ENCODE data around the gene KLHDC10. TPM values are rescaled to one million over a fixed set of nuclear protein-coding genes. Genes with fewer than 3 reads are reported as not detected.
"Not testable (repeated sequence)": the region's sequence is repeated elsewhere in the genome, so short reads cannot be mapped to it uniquely, and the experiment has no call there.

KLHDC10 gene
- total RNA-seq, 2 donors from 2014 or later = 18.7 to 34.7 TPM

DNA sequence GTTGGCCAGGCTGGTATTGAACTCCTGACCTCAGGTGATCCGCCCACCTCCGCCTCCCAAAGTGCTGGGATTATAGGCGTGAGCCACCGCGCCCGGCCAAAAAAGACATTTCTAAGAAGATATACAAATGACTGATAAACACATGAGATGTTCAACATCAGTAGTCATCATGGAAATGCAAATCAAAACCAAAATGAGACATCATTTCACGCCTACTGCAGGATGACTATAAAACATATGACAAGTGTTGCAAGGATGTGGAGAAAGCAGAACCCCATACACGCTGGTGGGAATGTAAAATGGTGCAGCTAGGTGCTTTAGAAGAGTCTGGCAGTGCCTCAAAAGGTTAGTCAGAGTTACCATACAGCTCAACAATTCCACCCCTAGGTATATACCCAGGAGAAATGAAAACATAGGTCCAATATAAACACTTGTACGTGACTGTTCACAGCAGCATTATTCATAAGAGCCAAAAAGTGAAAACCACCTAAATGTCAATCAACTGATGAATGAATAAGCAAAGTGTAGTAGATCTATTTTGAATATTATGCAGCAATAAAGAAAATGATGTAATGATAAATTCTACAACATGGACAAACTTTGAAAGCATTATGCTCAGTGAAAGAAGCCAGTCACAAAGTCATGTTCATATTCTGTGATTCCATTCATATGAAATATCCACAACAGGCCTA, 110.4 kb downstream of the KLHDC10 start:
- H3K27ac ChIP-seq = no peak overlapping the region
- H3K4me3 ChIP-seq = no peak overlapping the region
- DNase-seq (ENCODE audit: low spot score) = no peak
- H3K27me3 ChIP-seq (replicated peaks; ENCODE audit: insufficient read depth) = no peaks in the 10 kb centered on the region
- no peaks in the 10 kb centered on the region for H3K4me1 ChIP-seq (replicated peaks)
- TF ChIP-seq POLR2A (IDR thresholded peaks at IDR 0.05) (no peak), POLR2AphosphoS5 (IDR thresholded peaks at IDR 0.05) (no peak)
- TF ChIP-seq, protein P1, sequence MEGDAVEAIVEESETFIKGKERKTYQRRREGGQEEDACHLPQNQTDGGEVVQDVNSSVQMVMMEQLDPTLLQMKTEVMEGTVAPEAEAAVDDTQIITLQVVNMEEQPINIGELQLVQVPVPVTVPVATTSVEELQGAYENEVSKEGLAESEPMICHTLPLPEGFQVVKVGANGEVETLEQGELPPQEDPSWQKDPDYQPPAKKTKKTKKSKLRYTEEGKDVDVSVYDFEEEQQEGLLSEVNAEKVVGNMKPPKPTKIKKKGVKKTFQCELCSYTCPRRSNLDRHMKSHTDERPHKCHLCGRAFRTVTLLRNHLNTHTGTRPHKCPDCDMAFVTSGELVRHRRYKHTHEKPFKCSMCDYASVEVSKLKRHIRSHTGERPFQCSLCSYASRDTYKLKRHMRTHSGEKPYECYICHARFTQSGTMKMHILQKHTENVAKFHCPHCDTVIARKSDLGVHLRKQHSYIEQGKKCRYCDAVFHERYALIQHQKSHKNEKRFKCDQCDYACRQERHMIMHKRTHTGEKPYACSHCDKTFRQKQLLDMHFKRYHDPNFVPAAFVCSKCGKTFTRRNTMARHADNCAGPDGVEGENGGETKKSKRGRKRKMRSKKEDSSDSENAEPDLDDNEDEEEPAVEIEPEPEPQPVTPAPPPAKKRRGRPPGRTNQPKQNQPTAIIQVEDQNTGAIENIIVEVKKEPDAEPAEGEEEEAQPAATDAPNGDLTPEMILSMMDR (IDR thresholded peaks at IDR 0.05) = no peak
- H3K36me3 ChIP-seq = peaks cover 0 to 3% of the 10 kb centered on the region in 2 donors
- 93% methylated on average over 9 of the region's 9 CpGs for whole genome bisulfite sequencing
- H3K9me3 ChIP-seq = no peaks in the 10 kb centered on the region
- intact Hi-C loops (cut with DNase I) = no loop called here

GRCh38 chr7:130181263-130181605, 110.9 kb downstream of the KLHDC10 start:
- 96% methylated on average over 2 of the region's 2 CpGs for WGBS
- no peaks in the 10 kb centered on the region for H3K27me3 ChIP-seq (replicated peaks; ENCODE audit: insufficient read depth)
- no peak overlapping the region for H3K27ac ChIP-seq
- H3K9me3 ChIP-seq = no peaks in the 10 kb centered on the region
- no peak for DNase-seq (ENCODE audit: low spot score)
- intact Hi-C loops (cut with DNase I) = no loop called here
- no peak overlapping the region for H3K4me3 ChIP-seq
- H3K36me3 ChIP-seq = peaks cover 0 to 3% of the 10 kb centered on the region in 2 donors
- no peaks in the 10 kb centered on the region for H3K4me1 ChIP-seq (replicated peaks)
- no peak for TF ChIP-seq POLR2AphosphoS5 (IDR thresholded peaks at IDR 0.05)
- TF ChIP-seq, protein P1 (IDR thresholded peaks at IDR 0.05) = no peak
- no peak for TF ChIP-seq POLR2A (IDR thresholded peaks at IDR 0.05)

DNA sequence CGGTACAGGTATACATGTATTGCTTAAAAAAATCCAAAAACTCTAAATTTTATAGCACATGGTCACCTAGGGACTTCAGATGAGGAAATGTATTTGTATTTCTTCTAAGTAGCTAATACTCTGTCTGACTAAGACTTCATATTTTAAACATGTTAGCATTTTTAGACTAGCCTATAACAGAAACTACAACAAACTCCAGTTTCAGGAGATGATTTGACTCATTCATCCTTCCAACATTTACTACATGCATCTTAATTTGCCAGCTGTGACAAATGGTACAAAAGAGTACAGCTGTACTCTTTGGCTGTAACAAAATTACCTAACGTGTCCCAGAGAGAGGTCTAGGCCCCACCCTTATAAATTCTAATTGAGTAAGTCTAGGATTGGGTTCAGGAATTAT, 112.7 kb downstream of the KLHDC10 start:
- DNase-seq (ENCODE audit: low spot score) = no peak
- no peaks in the 10 kb centered on the region for H3K9me3 ChIP-seq
- peaks cover 0 to 3% of the 10 kb centered on the region in 2 donors for H3K36me3 ChIP-seq
- WGBS = 67% methylated on average over 2 of the region's 2 CpGs
- TF ChIP-seq, protein P1 (IDR thresholded peaks at IDR 0.05) = no peak
- TF ChIP-seq POLR2A (IDR thresholded peaks at IDR 0.05) (no peak), POLR2AphosphoS5 (IDR thresholded peaks at IDR 0.05) (no peak)
- no peaks in the 10 kb centered on the region for H3K27me3 ChIP-seq (replicated peaks; ENCODE audit: insufficient read depth)
- intact Hi-C loops (cut with DNase I) = no loop called here
- no peak overlapping the region for H3K27ac ChIP-seq
- no peak overlapping the region for H3K4me3 ChIP-seq
- H3K4me1 ChIP-seq (replicated peaks) = no peaks in the 10 kb centered on the region

DNA sequence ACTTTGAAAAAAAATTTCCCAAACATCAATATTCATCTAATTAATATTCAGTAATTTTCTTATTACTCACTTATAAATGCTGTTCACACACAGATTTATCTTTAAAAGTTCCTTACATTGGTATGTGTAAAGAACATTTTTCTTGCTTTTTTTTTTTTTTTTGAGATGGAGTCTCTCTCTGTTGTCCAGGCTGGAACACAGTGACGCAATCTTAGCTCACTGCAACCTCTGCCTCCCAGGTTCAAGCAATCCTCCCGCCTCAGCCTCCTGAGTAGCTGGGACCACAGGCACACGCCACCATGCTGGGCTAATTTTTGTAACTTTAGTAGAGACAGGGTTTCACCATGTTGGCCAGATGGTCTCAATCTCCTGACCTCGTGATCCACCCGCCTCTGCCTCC, 114.0 kb downstream of the KLHDC10 start:
- intact Hi-C loops (cut with DNase I); H3K36me3 ChIP-seq: not testable (repeated sequence)

More for the DNA sequence above, 114.0 kb downstream of the KLHDC10 start:
- H3K27ac ChIP-seq; H3K4me3 ChIP-seq; H3K9me3 ChIP-seq; H3K4me1 ChIP-seq (replicated peaks); DNase-seq (ENCODE audit: low spot score); H3K27me3 ChIP-seq (replicated peaks; ENCODE audit: insufficient read depth): not testable (repeated sequence)
- WGBS = 96% methylated on average over 5 of the region's 5 CpGs

Small RNA genes lying within 50 kb of the gene (small RNA-seq; reads per million reads assigned to genes)
- 0 reads per million in 2 donors for gene RNA5SP245

Other genes starting within 250 kb of the KLHDC10 start
- 100 to 1,000 TPM in 1 of 2 donors, 10 to 100 TPM in 1; 78.4 to 105 TPM for gene UBE2H, start 117.6 kb upstream of the KLHDC10 start, total RNA-seq
- gene ZC3HC1, start 19.2 kb upstream of the KLHDC10 start, total RNA-seq = 10 to 100 TPM; 11.8 to 24.4 TPM
- gene TMEM209, start 134.9 kb downstream of the KLHDC10 start, total RNA-seq = 10 to 100 TPM; 11.9 to 21.5 TPM
- gene SSMEM1, start 137.3 kb downstream of the KLHDC10 start, total RNA-seq = 1 to 10 TPM in 1 of 2 donors, not detected in 1; 2.0 TPM
- not detected for gene CPA2, start 196.3 kb downstream of the KLHDC10 start, total RNA-seq
- gene CPA4, start 222.6 kb downstream of the KLHDC10 start, total RNA-seq = under 1 TPM in 1 of 2 donors, not detected in 1; 0.23 TPM

Measured in prostate gland (tissue), 2 donors.